ENCODE results near the gene LATS1. TPM values are rescaled to one million over a fixed set of nuclear protein-coding genes. Genes with fewer than 3 reads are reported as not detected.

Gene LATS1
- total RNA-seq: 10 to 100 TPM; 12.7 to 15.5 TPM

DNA sequence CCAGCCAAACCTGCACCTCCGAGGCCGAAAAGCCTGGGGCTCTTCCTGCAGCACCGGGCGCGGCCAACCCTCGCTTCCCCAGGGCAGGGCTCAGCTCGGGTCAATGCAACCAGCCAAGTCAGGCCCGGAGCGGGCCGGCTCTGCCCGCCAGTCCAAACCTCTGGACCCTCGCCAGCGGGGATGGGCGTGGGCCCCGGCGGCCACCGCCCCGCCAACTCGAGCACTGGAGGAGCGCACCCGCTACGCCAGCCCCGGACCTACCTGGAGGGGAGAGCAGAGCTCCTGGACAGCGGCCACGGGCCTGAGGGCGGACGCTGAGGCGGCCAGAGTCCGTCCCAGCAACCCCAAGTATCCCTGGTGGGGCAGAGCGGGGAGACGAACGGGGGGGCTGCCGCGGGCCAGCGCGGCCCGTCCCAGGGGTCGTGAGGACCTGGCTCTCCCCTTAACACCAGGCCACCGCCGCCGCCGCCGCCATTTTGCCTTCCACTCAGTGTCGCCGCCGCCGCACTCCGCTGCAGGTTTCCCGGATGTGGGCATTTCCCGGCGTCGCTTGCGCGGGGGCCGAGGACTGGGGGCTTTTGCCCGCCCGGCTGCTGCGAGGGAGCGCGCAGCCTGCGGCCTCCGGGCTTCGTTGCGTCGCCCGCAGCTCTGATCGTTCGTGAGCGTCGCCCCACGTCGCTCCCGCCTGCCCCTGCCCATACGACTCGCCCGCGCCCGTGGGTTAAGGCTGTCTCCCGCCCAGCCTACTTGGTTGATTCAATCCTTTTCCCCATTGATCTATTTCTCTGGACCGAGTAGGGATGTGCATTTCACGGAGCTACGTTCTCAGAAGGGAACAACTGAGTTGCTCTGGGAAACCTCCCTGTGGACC, at the start of gene LATS1:
Gene LATS1 (minus strand): TSS at position 514 of the 871 bp plus-strand sequence. CDS start 15,975 bp downstream, outside the sequence.
- intact Hi-C loops (cut with DNase I): no loop called here
- Histone ChIP-seq H3K27me3 (no peaks in the 10 kb centered on the region), H3K4me1 (peaks cover 23% of the 10 kb centered on the region), H3K27ac (peak within 1 kb of the TSS; percentile 96 to 100 (median 99)), H3K4me3 (peak within 1 kb of the TSS; percentile 50 to 86), H3K9me3 (no peaks in the 10 kb centered on the region), H3K36me3 (replicated peaks in 1 of 2; ENCODE audit: insufficient read depth in 1 of 2, low read depth in 2 of 2) (no peaks in the 10 kb centered on the region)
- DNase-seq (peak; percentile 93 to 95 (median 94)), ATAC-seq (peak; percentile 93)
- WGBS, 2 donors: 0% methylated on average over 5 to 80 of the region's 82 CpGs
- TF ChIP-seq POLR2A (IDR thresholded peaks at IDR 0.05): peak; percentile 88 to 92 (median 91)
- TF ChIP-seq, protein P1, sequence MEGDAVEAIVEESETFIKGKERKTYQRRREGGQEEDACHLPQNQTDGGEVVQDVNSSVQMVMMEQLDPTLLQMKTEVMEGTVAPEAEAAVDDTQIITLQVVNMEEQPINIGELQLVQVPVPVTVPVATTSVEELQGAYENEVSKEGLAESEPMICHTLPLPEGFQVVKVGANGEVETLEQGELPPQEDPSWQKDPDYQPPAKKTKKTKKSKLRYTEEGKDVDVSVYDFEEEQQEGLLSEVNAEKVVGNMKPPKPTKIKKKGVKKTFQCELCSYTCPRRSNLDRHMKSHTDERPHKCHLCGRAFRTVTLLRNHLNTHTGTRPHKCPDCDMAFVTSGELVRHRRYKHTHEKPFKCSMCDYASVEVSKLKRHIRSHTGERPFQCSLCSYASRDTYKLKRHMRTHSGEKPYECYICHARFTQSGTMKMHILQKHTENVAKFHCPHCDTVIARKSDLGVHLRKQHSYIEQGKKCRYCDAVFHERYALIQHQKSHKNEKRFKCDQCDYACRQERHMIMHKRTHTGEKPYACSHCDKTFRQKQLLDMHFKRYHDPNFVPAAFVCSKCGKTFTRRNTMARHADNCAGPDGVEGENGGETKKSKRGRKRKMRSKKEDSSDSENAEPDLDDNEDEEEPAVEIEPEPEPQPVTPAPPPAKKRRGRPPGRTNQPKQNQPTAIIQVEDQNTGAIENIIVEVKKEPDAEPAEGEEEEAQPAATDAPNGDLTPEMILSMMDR (IDR thresholded peaks at IDR 0.05): no peak

DNA sequence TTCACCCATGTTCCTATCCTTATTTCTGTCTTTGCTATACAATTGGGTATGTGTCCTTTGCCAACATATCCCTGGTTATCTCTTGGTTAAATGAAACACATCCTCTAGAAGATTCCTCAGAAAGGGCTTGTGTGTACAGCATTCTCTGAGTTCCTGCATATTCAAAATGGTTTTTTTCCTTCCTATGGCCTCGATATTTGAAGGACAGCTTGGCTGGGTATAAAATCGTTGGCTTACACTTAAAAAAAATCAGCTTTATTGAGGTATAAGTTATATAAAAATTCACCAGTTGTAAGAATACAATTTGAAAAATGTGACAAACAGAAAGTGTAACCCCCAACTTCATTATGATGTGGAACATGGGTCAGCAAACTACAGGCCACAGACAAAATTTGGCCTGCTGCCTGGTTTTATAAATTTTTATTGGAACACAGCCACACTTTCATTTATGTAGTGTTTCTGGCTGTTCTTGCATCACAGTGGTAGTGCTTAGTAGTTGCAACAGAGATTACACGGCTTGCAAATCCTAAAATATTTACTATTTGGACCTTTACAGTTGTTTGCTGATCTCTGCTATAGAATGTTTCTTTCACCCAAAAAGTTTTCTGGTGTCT, 48.4 kb upstream of the LATS1 start:
- ATAC-seq: no peak
- 61 to 79% methylated on average over 3 of the region's 3 CpGs for WGBS, 2 donors
- peak in 1 of 4 donors; percentile 22 for DNase-seq

DNA sequence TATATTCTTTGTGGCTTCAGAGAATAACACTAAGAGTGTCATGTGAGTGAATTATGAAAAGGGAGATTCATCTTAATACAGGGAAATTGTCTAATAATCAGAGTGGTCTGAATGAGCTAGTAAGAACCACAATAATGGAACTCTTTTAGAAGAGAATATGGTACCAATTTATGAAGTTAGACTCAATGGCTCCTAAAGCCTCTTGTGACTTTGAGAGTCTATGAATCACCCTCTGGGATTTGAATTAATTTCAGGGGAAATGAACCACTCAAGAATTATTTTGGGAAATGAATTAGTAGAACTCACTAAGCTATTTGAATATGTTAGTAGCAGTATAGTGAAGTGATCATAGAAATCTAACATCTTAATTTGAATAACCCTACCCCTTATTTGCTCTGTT, 46.0 kb upstream of the LATS1 start:
- DNase-seq (no peak), ATAC-seq (no peak)
- TF ChIP-seq POLR2A (IDR thresholded peaks at IDR 0.05): no peak
- TF ChIP-seq, protein P1 (IDR thresholded peaks at IDR 0.05): no peak
- Histone ChIP-seq H3K4me3 (no peak overlapping the region), H3K27ac (no peak overlapping the region), H3K36me3 (replicated peaks in 1 of 2; ENCODE audit: insufficient read depth in 1 of 2, low read depth in 2 of 2) (peaks cover 0 to 3% of the 10 kb centered on the region in 2 donors), H3K9me3 (no peaks in the 10 kb centered on the region), H3K4me1 (no peaks in the 10 kb centered on the region), H3K27me3 (no peaks in the 10 kb centered on the region)
- intact Hi-C loops (cut with DNase I): no loop called here

More for the DNA sequence above, 48.4 kb upstream of the LATS1 start:
- Histone ChIP-seq H3K4me1 (peaks cover 11% of the 10 kb centered on the region), H3K27ac (no peak overlapping the region), H3K4me3 (no peak overlapping the region), H3K9me3 (no peaks in the 10 kb centered on the region), H3K36me3 (replicated peaks in 1 of 2; ENCODE audit: insufficient read depth in 1 of 2, low read depth in 2 of 2) (no peaks in the 10 kb centered on the region), H3K27me3 (no peaks in the 10 kb centered on the region)
- intact Hi-C loops (cut with DNase I): no loop called here
- no peak for TF ChIP-seq POLR2A (IDR thresholded peaks at IDR 0.05)
- TF ChIP-seq, protein P1 (IDR thresholded peaks at IDR 0.05): no peak

DNA sequence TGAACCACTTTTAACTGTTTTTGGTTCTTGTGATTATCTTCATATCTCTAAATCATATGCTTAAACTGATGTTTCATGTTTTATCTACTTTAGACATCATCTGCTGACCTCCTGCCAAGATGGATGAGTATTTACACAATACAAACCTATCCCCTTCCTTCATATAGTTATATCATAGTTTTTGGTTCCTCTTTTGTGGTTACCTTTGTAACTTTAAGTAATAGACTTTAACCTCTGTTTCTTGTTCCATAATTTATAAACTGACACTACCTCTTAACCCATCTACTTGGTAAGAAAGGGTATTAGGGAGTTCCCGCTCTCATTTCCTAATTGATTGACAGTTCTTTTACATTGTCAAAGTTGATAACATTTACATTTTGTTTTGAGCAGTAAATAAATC, 43.5 kb upstream of the LATS1 start:
- DNase-seq: no peak
- intact Hi-C loops (cut with DNase I): no loop called here
- Histone ChIP-seq H3K27ac (no peak overlapping the region), H3K36me3 (replicated peaks in 1 of 2; ENCODE audit: insufficient read depth in 1 of 2, low read depth in 2 of 2) (peaks cover 0 to 3% of the 10 kb centered on the region in 2 donors), H3K9me3 (no peaks in the 10 kb centered on the region), H3K4me1 (no peaks in the 10 kb centered on the region), H3K4me3 (no peak overlapping the region), H3K27me3 (no peaks in the 10 kb centered on the region)
- TF ChIP-seq, protein P1 (IDR thresholded peaks at IDR 0.05): no peak
- TF ChIP-seq POLR2A (IDR thresholded peaks at IDR 0.05): no peak
- no peak for ATAC-seq
- WGBS, 2 donors: 69 to 88% methylated on average over 1 of the region's 1 CpG

Measured in body of pancreas (tissue), 4 donors.